ENCODE results near the gene KDM4B. TPM values are rescaled to one million over a fixed set of nuclear protein-coding genes. Genes with fewer than 3 reads are reported as not detected.

The KDM4B gene
- total RNA-seq, 1 donor from 2014 or later, result 49.2 TPM

GRCh38 chr19:5125376-5125775 lies 156.5 kb downstream of the KDM4B start:
- Mint-ChIP-seq H3K9me3 (no peaks in the 10 kb centered on the region), H3K4me1 (peaks cover 2% of the 10 kb centered on the region), H3K4me3 (no peak overlapping the region), H3K27ac (no peak overlapping the region), H3K27me3 (no peaks in the 10 kb centered on the region), H3K36me3 (ENCODE audit: low read depth) (peaks cover 14% of the 10 kb centered on the region)
- intact Hi-C loops (cut with micrococcal nuclease), result no loop called here
- DNase-seq, result no peak

- Mint-ChIP-seq H3K27me3 (no peaks in the 10 kb centered on the region), H3K9me3 (no peaks in the 10 kb centered on the region), H3K36me3 (ENCODE audit: low read depth) (peaks cover 14% of the 10 kb centered on the region), H3K4me3 (no peak overlapping the region), H3K27ac (no peak overlapping the region), H3K4me1 (peaks cover 2% of the 10 kb centered on the region)
- DNase-seq, result no peak
- intact Hi-C loops (cut with micrococcal nuclease), result no loop called here
Measured at GRCh38 chr19:5125797-5126497, 157.0 kb downstream of the KDM4B start.

- H3K4me1 Mint-ChIP-seq, result no peaks in the 10 kb centered on the region
- intact Hi-C loops (cut with micrococcal nuclease), result no loop called here
- H3K9me3 Mint-ChIP-seq, result no peaks in the 10 kb centered on the region
- peaks cover 12% of the 10 kb centered on the region for H3K36me3 Mint-ChIP-seq (ENCODE audit: low read depth)
- no peaks in the 10 kb centered on the region for H3K27me3 Mint-ChIP-seq
- H3K27ac Mint-ChIP-seq, result no peak overlapping the region
- H3K4me3 Mint-ChIP-seq, result no peak overlapping the region
- DNase-seq, result no peak
Measured at GRCh38 chr19:5126498-5127223, 157.7 kb downstream of the KDM4B start.

- DNase-seq, result no peak
- H3K36me3 Mint-ChIP-seq (ENCODE audit: low read depth), result peaks cover 5% of the 10 kb centered on the region
- intact Hi-C loops (cut with micrococcal nuclease), result no loop called here
- H3K9me3 Mint-ChIP-seq, result no peaks in the 10 kb centered on the region
- H3K4me3 Mint-ChIP-seq, result no peak overlapping the region
- H3K27ac Mint-ChIP-seq, result no peak overlapping the region
- no peaks in the 10 kb centered on the region for H3K4me1 Mint-ChIP-seq
- H3K27me3 Mint-ChIP-seq, result no peaks in the 10 kb centered on the region
Measured at GRCh38 chr19:5127717-5128116, 158.8 kb downstream of the KDM4B start.

- no peak overlapping the region for H3K4me3 Mint-ChIP-seq
- H3K9me3 Mint-ChIP-seq, result no peaks in the 10 kb centered on the region
- peaks cover 5% of the 10 kb centered on the region for H3K36me3 Mint-ChIP-seq (ENCODE audit: low read depth)
- no peaks in the 10 kb centered on the region for H3K27me3 Mint-ChIP-seq
- H3K27ac Mint-ChIP-seq, result no peak overlapping the region
- DNase-seq, result no peak
- intact Hi-C loops (cut with micrococcal nuclease), result no loop called here
- H3K4me1 Mint-ChIP-seq, result no peaks in the 10 kb centered on the region
Measured at GRCh38 chr19:5128251-5128935, 159.5 kb downstream of the KDM4B start.

GRCh38 chr19:5128936-5129389 lies 160.1 kb downstream of the KDM4B start:
- H3K27ac Mint-ChIP-seq, result no peak overlapping the region
- H3K4me1 Mint-ChIP-seq, result no peaks in the 10 kb centered on the region

GRCh38 chr19:5129691-5130090 lies 160.8 kb downstream of the KDM4B start:
- H3K27ac Mint-ChIP-seq, result no peak overlapping the region
- H3K4me3 Mint-ChIP-seq, result no peak overlapping the region
- H3K4me1 Mint-ChIP-seq, result no peaks in the 10 kb centered on the region
- peaks cover 5% of the 10 kb centered on the region for H3K36me3 Mint-ChIP-seq (ENCODE audit: low read depth)
- DNase-seq, result no peak
- no peaks in the 10 kb centered on the region for H3K27me3 Mint-ChIP-seq
- no peaks in the 10 kb centered on the region for H3K9me3 Mint-ChIP-seq
- intact Hi-C loops (cut with micrococcal nuclease), result no loop called here

More at GRCh38 chr19:5128936-5129389, 160.1 kb downstream of the KDM4B start:
- Mint-ChIP-seq H3K36me3 (ENCODE audit: low read depth) (peaks cover 5% of the 10 kb centered on the region), H3K27me3 (no peaks in the 10 kb centered on the region), H3K4me3 (no peak overlapping the region), H3K9me3 (no peaks in the 10 kb centered on the region)
- intact Hi-C loops (cut with micrococcal nuclease), result no loop called here
- DNase-seq, result no peak

- intact Hi-C loops (cut with micrococcal nuclease), result no loop called here
- Mint-ChIP-seq H3K4me1 (no peaks in the 10 kb centered on the region), H3K27ac (peak overlapping the region; percentile 12), H3K36me3 (ENCODE audit: low read depth) (peaks cover 5% of the 10 kb centered on the region), H3K27me3 (no peaks in the 10 kb centered on the region), H3K9me3 (no peaks in the 10 kb centered on the region), H3K4me3 (no peak overlapping the region)
- DNase-seq, result no peak
Measured at GRCh38 chr19:5130371-5131030, 161.6 kb downstream of the KDM4B start.

- no peak overlapping the region for H3K4me3 Mint-ChIP-seq
- no peak for DNase-seq
- H3K27ac Mint-ChIP-seq, result no peak overlapping the region
- no peaks in the 10 kb centered on the region for H3K9me3 Mint-ChIP-seq
- H3K27me3 Mint-ChIP-seq, result no peaks in the 10 kb centered on the region
- peaks cover 7% of the 10 kb centered on the region for H3K36me3 Mint-ChIP-seq (ENCODE audit: low read depth)
- intact Hi-C loops (cut with micrococcal nuclease), result no loop called here
- H3K4me1 Mint-ChIP-seq, result no peaks in the 10 kb centered on the region
Measured at GRCh38 chr19:5131031-5131505, 162.2 kb downstream of the KDM4B start.

GRCh38 chr19:5131506-5132205 lies 162.7 kb downstream of the KDM4B start:
- Mint-ChIP-seq H3K4me1 (no peaks in the 10 kb centered on the region), H3K36me3 (ENCODE audit: low read depth) (peaks cover 7% of the 10 kb centered on the region), H3K27me3 (no peaks in the 10 kb centered on the region), H3K27ac (no peak overlapping the region), H3K4me3 (no peak overlapping the region), H3K9me3 (no peaks in the 10 kb centered on the region)
- DNase-seq, result no peak
- intact Hi-C loops (cut with micrococcal nuclease), result no loop called here

- H3K36me3 Mint-ChIP-seq (ENCODE audit: low read depth), result peaks cover 9% of the 10 kb centered on the region
- no peak overlapping the region for H3K27ac Mint-ChIP-seq
- intact Hi-C loops (cut with micrococcal nuclease), result no loop called here
- H3K27me3 Mint-ChIP-seq, result no peaks in the 10 kb centered on the region
- no peak overlapping the region for H3K4me3 Mint-ChIP-seq
- H3K9me3 Mint-ChIP-seq, result no peaks in the 10 kb centered on the region
- no peaks in the 10 kb centered on the region for H3K4me1 Mint-ChIP-seq
- no peak for DNase-seq
Measured at GRCh38 chr19:5132206-5132560, 163.3 kb downstream of the KDM4B start.

- no peak overlapping the region for H3K4me3 Mint-ChIP-seq
- no peak for DNase-seq
- no peaks in the 10 kb centered on the region for H3K27me3 Mint-ChIP-seq
- intact Hi-C loops (cut with micrococcal nuclease), result no loop called here
- H3K9me3 Mint-ChIP-seq, result no peaks in the 10 kb centered on the region
- no peaks in the 10 kb centered on the region for H3K4me1 Mint-ChIP-seq
- peaks cover 13% of the 10 kb centered on the region for H3K36me3 Mint-ChIP-seq (ENCODE audit: low read depth)
- no peak overlapping the region for H3K27ac Mint-ChIP-seq
Measured at GRCh38 chr19:5132698-5133651, 164.1 kb downstream of the KDM4B start.
